Measurements from ENCODE around the gene KCTD1. TPM values are rescaled to one million over a fixed set of nuclear protein-coding genes. Genes with fewer than 3 reads are reported as not detected.

The KCTD1 gene
- total RNA-seq, 1 experiment from 2014 or later = 4.1 TPM

GRCh38 chr18:26414901-26415440, 133.4 kb downstream of the KCTD1 start:
- H3K4me3 ChIP-seq (ENCODE audit: low read depth, low read length, poor library complexity, severe bottlenecking) = no peak overlapping the region
- H3K36me3 ChIP-seq (ENCODE audit: insufficient read depth, low read length, poor library complexity, severe bottlenecking) = no peaks in the 10 kb centered on the region
- TF ChIP-seq EZH2 (IDR thresholded peaks at IDR 0.05; ENCODE audit: borderline replicate concordance, low read depth, low read length, poor library complexity, severe bottlenecking) = no peak
- TF ChIP-seq CTCF (conservative IDR thresholded peaks at IDR 0.05; ENCODE audit: low read depth, low read length) = no peak
- no peaks in the 10 kb centered on the region for H3K9me3 ChIP-seq (ENCODE audit: low read depth, low read length, poor library complexity, severe bottlenecking)
- no peak for DNase-seq (ENCODE audit: low spot score)
- BruUV-seq (replicated peaks) = no TSS peak
- CTCF ChIA-PET = no interaction called here
- no peak overlapping the region for H3K27ac ChIP-seq (ENCODE audit: low read depth, low read length, poor library complexity, severe bottlenecking)
- intact Hi-C loops (cut with micrococcal nuclease; ENCODE audit: unreplicated experiment) = no loop called here
- no peaks in the 10 kb centered on the region for H3K27me3 ChIP-seq (replicated peaks; ENCODE audit: insufficient read depth, low read depth, low read length, poor library complexity)
- POLR2A ChIA-PET (ENCODE audit: low non-redundant PET) = no interaction called here
- H3K4me1 ChIP-seq (ENCODE audit: insufficient read depth, low read length, poor library complexity, severe bottlenecking) = no peaks in the 10 kb centered on the region

GRCh38 chr18:26409091-26409490, 139.3 kb downstream of the KCTD1 start:
- H3K4me1 ChIP-seq (ENCODE audit: insufficient read depth, low read length, poor library complexity, severe bottlenecking) = no peaks in the 10 kb centered on the region
- TF ChIP-seq EZH2 (IDR thresholded peaks at IDR 0.05; ENCODE audit: borderline replicate concordance, low read depth, low read length, poor library complexity, severe bottlenecking) (no peak), CTCF (conservative IDR thresholded peaks at IDR 0.05; ENCODE audit: low read depth, low read length) (no peak)
- no peaks in the 10 kb centered on the region for H3K27me3 ChIP-seq (replicated peaks; ENCODE audit: insufficient read depth, low read depth, low read length, poor library complexity)
- H3K9me3 ChIP-seq (ENCODE audit: low read depth, low read length, poor library complexity, severe bottlenecking) = no peaks in the 10 kb centered on the region
- ChIA-PET CTCF (no interaction called here), POLR2A (ENCODE audit: low non-redundant PET) (no interaction called here)
- H3K4me3 ChIP-seq (ENCODE audit: low read depth, low read length, poor library complexity, severe bottlenecking) = no peak overlapping the region
- BruUV-seq (replicated peaks) = no TSS peak
- no peaks in the 10 kb centered on the region for H3K36me3 ChIP-seq (ENCODE audit: insufficient read depth, low read length, poor library complexity, severe bottlenecking)
- no peak for DNase-seq (ENCODE audit: low spot score)
- intact Hi-C loops (cut with micrococcal nuclease; ENCODE audit: unreplicated experiment) = loop anchor here (10.0 kb wide), 1 partner anchor 596 kb away; no protein-coding TSS in a partner anchor
- H3K27ac ChIP-seq (ENCODE audit: low read depth, low read length, poor library complexity, severe bottlenecking) = no peak overlapping the region

- CTCF ChIA-PET = no interaction called here
- BruUV-seq (replicated peaks) = no TSS peak
- intact Hi-C loops (cut with micrococcal nuclease; ENCODE audit: unreplicated experiment) = loop anchor here (10.0 kb wide), 1 partner anchor 597 kb away; no protein-coding TSS in a partner anchor
These were observed 140.4 kb downstream of the KCTD1 start for GRCh38 chr18:26407736-26408601.

More at GRCh38 chr18:26407736-26408601, 140.4 kb downstream of the KCTD1 start:
- Histone ChIP-seq H3K36me3 (ENCODE audit: insufficient read depth, low read length, poor library complexity, severe bottlenecking) (no peaks in the 10 kb centered on the region), H3K27ac (ENCODE audit: low read depth, low read length, poor library complexity, severe bottlenecking) (no peak overlapping the region), H3K9me3 (ENCODE audit: low read depth, low read length, poor library complexity, severe bottlenecking) (no peaks in the 10 kb centered on the region), H3K4me3 (ENCODE audit: low read depth, low read length, poor library complexity, severe bottlenecking) (no peak overlapping the region), H3K27me3 (replicated peaks; ENCODE audit: insufficient read depth, low read depth, low read length, poor library complexity) (no peaks in the 10 kb centered on the region), H3K4me1 (ENCODE audit: insufficient read depth, low read length, poor library complexity, severe bottlenecking) (no peaks in the 10 kb centered on the region)
- no peak for TF ChIP-seq EZH2 (IDR thresholded peaks at IDR 0.05; ENCODE audit: borderline replicate concordance, low read depth, low read length, poor library complexity, severe bottlenecking)
- TF ChIP-seq CTCF (conservative IDR thresholded peaks at IDR 0.05; ENCODE audit: low read depth, low read length) = no peak
- POLR2A ChIA-PET (ENCODE audit: low non-redundant PET) = interaction anchor here (0.6 kb wide), 1 partner anchor 361 kb away, joined by 4 read pairs; no protein-coding TSS in a partner anchor
- peak; percentile 21 for DNase-seq (ENCODE audit: low spot score)
